HG02973 (cell line): ENCODE data around the gene FAM9C.
"Not testable (repeated sequence)": the region's sequence is repeated elsewhere in the genome, so short reads cannot be mapped to it uniquely, and the experiment has no call there.

Experiments used
- ATAC-seq: cut with Tn5 transposase; IDR thresholded peaks from one replicate; pipeline ENCODE4 v1.9.1; 2021; ENCODE audit warnings: moderate library complexity; ENCODE audit not compliant: unreplicated experiment

FAM9C gene

DNA sequence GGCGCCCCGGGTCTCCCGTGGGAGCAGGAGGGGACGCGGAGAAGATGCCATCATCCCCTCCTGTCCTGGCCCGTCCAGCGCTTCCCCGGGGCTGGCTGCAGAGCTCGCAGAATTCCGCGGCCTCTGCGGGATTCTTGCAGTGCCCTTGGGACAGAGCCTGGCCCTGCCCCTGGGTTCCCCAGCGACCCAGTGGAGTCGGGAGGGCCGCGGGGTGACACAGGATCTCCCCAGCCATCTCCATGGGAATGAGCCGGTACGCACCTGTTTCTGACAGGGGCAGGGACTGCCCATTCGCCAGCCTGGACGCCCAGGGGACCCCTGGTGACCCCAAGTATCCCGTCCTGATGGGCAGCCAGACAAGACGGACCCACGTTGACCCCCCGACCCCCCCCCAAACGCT is 482 bp downstream of the FAM9C start:
- no peak for ATAC-seq

DNA sequence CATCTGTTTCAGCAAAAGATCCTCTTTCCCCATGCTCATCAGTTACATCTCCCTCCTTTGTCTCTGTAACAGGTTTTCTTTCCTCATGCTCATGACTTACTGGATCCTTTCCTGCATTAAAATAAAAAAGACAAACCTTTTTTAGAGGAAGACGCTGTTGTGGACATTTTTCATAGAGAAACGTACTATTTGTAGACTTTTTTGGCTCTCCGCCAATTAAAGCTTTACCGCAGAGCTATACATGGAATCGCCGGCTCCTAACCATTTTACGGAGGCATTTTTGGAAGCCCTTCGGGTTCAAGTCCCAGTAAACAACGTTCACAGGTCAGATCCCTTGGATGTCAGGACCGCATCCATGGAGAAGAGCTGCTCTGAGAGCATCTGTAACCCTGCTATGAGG is 1.3 kb downstream of the FAM9C start:
- no peak for ATAC-seq

DNA sequence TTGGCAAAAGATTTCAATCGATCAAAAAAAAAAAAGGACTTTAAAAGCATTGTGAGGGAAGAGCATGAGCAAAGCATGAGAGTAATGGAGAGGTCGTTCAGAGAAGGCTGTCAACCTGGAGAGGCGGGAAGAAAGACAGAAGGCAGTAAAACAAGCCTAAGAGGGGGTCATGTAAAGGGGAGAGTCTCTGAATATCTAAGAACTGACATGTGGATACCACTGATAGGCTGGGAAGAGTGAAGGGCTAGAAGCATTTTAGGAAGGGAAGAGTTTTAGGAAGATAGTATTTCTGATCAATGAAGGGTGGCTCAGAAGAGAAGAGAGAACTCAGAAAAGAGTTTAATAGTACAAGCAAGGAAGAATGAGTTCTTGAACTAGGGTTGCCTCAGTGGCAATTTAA is 7.5 kb downstream of the FAM9C start:
- ATAC-seq: no peak

DNA sequence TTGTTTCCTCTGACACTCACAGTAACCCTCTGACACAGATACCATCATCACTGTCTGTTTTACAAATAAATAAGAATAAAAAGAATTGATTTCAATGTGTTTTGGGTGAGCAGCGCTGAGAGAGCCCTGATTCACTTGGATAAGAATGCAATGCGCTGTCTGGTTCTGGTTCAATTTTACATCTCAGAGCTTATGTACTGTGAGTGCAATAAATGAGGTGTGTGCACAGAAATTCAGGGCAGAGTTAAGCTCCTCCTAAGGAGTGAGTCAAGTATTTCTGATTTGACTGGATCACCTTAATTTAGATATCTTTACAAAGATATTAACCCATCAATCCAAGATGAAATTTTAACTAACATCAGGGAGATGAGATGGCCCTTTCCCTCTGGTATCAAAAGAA is 11.2 kb downstream of the FAM9C start:
- no peak for ATAC-seq

DNA sequence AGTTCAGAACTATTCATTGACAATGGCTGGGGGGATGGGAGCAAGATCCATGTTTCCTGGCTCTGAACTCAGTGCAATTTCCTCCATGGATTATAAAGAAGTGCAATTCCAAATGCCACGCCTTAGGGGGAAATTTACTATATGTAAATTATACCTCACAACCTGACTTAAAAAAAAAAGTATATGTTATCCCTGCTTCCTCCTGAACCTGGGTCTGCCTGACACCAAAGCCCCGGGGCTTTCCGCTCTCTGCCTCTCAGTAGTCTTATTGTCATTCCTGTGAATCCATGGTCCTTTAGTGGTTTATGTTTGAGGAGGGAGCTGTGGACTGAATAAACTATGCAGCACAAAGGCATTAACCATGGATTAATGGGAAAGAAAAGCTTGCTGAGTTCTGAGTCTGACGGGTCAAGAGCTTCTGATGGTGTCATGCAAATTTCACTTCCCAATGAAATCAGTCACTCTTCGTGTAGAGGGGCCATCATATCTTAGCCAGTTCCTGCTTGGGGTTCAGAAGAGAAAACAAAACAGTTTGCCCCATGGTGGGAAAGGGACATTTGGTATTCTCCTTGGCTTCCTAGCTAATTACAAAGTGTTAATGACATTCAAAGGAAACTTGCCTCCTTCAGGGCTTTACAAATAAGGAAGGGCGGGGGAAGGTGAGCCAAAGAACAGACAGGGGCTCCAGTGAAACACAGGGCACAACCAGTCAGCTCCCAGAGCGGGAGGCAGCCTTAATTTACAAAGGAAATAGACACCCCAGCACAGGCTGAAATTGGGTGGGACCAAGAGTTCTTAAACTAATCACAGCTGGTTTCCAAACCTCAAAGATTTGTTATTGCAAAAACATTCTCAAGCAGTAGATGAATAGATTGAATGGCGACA is 14.3 kb downstream of the FAM9C start:
- ATAC-seq: no peak

DNA sequence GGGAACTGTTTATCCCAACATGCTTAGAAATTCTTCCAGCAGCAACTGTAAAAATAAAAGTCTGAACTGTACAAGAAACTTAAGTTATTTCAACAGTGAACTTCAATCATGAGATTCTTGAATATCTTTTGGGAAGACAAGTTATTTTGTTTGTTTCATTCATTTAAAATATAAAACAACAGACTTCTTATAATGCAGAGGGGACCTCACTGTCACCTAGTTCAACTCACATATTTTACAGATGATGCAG is 14.9 kb downstream of the FAM9C start:
- no peak for ATAC-seq

DNA sequence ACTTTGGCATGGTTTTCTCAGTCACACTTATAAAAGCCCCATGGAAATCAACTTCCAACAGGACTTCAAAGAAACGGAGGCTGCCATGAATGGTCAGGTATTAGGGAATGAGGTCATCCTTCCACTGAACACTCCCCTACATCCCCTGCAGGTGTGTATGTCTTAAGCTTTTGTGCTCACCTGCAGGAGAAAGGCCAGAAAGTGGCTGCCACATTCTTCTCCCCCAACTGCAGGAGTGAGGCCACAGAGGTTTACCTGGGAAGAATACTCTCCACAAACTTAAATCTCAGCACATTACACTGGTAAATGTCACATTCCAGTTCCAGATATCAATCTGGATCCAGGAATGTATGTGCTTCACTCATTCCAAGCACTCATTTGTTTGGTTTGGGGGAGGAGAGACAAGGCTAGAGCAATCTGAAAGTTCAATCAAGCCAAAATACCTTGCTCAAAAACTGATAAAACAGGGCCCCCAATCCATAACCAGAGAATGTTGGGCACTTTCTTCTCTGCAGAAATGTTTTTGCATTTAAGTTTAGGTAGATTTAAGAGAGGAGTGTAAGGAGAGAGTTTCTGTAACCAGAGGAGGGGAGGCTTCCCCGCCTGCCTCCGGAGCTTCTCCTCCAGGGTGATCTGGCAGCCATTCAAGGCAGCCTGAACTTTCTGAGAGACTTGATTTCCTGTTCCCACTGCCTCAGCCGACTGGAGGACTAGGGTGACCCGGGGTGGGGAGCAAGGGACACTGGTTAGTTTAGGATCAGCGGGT is 15.4 kb downstream of the FAM9C start:
- ATAC-seq: no peak

DNA sequence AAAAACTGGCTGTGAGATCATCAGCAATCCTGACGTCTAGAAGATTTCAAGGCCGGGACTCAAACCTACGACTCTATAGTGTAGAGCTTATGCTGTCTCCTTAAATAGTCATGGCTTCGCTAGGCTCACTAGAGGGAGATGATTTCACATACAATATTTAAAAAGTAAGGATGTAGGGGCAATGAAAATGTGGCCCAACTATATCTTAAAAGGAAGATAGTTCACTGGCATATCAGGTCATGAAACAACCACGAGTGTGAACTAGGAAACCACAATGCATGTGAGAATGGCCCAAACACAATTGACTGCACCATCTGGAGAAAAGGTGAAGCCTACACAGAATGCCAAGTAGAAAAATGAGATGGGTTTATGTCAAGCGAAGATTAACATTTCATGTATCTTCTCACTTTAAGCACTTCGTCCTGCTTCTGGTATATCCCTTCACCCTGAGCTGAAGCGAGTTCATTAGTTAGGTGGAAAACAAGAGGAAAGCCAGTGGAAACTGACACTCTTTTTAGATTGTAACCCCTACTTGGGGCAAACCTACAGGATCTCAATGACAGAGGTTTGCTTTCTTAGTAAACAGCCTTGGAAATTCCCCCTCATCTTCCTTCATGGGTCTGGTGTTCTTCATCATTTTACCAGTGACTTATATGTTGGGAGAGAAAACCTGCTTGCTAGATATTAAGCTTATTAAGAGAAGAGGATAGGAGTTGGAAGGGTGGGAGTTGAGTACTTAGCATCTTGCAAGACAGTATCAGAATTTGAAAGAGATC is 17.4 kb downstream of the FAM9C start:
- ATAC-seq: no peak

DNA sequence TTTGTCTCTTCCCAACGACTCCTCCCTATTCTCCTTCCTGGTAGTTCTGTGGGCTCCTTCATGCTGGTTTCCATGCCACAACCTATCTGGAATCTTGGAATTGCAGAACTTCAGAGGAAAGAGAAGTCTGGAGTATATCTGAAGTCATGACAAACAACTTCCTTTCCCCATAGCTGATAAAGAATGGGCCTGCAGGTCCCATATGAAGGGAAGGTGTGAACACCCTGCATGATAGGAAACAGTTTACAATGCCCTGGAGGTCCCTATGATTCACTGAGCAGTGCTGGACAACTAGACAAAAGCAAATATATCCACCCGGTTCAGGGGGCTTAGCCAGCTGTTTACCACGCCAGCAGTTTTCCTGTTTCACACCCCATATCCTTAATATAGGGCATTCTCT is 19.4 kb downstream of the FAM9C start:
- no peak for ATAC-seq

DNA sequence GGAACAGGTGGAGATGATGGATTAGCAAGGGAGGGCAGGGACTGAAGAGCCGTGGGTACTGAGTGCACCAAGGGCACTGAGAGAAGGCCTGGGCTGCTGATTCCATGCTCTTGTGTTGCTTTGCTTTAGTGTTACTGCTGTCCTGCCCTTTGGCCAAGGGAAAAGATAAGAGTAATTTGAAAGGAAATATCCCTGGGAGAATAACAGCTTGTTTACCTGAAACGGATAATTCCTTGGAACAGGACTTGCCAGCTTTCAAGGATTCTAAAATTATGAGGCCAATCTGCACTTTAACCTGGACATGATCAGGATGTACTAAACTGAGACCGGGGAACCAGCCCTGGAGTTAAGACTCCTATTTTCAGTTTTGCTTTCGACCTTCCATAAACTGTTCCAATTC is 20.4 kb downstream of the FAM9C start:
- no peak for ATAC-seq

DNA sequence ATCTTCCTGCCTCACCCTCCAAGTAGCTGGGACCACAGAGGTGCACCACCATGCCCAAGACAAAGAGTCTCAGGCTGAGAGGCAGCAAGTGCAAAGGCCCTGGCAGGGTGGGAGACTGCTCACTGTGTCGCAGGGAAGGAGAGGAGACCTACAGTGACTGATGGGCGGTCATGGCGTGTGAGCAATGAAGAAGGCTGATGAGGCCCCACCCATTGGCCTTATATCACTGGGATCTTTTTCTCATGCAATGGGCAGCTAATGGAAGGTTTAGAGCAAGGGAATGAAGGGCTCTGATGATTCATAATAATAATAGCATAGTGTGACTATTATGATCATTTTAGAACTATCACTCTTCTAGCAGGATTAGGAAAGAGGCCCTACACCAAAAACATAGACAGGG is 20.9 kb downstream of the FAM9C start:
- ATAC-seq: no peak

DNA sequence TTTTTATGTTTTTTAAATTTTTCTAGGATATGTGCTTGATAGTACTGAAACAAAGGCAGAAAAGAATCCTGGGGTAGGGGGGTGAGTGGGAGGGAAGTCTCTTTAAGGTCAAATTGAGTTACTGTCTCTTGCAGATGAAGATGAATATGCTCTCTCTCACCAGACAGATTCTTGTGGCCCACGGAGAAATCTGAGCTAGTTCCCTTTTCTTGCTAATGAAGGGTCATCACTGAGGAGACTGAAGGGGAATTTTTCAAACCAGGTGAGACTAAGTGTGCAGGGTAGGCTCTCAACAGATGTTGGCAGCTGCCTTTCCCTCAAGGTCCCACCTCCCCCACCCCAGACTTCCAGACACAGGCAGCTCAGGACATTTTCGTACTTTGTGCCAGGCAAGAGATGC is 21.5 kb downstream of the FAM9C start:
- no peak for ATAC-seq

DNA sequence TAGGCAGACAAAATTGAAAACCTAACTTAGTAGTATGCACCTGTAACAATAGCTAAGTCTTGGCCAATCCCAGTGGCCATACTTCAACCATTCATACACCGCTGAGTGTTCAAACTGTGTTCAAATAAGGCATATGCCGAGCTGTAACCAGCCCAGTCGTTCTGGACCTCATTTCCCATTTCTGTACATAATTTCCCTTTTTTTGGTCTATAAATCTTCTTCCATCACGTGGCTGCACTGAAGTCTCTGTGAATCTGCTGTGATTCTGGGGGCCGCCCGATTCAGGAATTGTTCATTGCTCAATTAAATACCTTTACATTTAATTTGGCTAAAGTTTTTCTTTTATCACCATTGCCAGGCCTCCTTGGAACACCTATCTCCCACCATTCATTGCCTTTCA is 27.7 kb downstream of the FAM9C start:
- ATAC-seq: not testable (repeated sequence)

DNA sequence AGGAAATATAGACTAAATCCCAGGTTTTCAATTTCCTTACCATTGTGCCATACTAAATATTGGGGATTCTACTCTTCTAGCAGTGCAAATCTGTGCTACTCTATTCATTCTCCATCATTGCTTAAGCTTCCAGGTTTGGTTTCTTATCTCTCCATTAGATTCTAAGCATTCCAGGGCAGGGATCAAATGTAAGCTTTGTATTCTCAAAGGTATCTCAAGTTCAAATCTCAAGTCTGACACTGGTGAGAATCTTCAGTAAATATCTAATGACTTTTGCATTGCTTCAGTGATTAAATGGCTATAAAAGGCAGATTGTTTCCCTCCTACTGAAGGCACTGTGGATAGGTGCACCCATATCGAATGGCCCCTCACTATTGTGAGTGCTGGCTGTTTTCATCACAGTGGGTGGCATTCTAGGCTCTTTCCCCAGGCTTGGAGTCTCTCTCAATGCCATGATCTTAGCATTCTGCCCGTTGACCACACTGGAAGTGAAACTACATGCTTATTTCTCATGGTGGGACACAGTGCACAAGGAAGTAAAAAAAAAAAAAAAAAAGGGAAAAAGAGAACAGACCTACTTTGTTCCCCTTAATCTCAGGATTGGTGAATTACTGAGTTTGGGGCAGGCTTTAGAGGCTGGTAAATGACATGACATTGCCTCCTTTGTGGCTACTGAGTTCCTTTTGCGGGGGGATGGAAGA is 28.7 kb downstream of the FAM9C start:
- ATAC-seq: no peak

DNA sequence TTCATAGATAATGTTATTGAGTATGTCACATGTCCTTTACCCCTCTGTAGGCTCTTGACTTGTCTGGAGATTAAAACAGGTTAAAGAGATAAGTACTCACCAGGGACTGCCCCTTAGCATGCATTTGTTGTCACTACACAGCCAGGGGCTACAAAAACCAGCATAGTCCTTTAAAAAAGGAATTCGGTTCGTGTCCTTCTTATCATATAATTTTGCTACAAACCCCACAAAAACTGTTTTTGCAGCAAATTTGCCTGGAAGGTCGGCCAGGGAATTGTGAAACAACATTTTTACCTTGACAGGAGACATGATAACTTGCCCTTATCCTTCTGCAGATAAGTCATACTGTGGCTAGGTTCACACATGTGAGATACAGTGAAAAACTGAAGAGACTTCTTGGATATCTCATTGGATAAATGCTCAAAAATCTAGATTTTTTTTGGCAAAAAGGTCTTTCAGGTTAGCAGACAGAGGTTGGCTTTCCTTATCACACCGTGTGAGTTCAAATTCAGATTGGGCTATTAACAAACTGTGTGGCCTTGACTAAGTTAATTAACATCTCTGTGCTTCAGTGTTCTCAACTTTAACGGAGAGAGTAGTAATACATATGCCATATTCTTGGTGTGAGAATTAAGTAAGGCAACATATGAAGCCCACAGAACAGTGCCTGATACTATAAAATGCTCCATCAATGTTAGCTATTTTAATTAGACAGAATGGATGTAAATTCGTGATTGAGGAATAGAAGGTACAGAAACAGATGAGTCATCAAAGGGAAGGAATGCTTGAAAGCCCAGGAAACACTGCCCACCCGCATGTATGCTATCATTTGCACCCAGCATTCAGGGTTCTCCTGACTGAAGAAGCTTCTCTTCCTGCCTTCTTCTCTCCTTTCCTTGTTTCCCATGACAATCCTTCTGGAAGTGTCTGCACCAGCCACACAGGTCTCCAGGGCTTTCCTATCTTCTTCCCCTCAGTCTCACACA is 30.0 kb downstream of the FAM9C start:
- peak; percentile 31 for ATAC-seq

DNA sequence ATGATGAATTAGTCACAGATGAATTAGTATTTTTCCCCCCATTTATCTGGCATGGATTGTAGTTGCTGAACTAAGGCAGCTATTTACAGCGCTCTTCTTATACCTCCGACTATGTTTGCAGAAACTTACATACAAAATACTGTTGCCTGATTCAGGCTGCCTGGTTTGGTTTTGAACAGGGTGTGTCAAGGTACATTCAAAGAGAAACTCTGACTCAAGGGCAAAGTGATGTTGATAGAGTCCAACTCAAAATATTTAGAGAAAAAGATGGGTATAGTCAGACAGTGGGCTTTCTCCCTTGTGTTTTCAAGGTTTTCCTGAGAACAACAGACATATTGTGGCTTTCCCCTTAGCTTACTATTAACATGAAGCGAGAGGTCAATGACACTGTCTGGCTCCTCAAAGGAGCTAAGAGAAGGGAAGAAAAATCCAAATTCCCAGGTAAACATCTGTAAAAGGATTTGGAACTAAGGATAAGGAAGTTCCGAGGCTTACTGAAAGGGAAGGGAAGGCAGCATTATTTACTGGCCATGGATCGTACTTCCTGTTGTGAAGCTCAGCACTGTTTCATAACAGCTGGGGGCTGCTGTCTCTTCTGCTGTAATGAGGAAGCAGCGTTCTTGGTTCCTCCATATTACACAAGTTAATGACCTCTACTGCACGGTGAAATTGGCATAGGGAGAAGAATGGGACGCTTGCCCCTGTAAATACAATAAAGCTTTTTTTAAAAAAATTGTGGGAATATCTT is 30.9 kb downstream of the FAM9C start:
- ATAC-seq: peak; percentile 83

DNA sequence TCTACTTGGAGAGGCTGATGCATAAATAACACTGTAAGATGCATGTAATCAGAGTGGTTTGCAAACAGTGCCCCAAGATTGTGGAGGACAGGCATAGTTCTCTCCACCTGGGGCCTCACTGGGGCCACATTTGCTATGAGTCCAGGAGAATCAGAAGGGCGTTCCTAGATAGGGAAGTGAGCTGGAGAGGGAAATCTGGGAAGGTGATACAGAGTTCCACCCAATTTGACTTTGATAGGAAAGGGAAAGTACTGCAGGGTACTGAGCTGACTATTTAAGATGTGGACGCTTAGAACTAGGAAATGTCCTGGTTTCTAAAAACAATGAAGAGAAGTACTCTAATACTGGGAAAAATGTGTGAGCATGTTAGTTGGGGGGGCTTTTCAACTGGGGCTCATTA is 33.9 kb downstream of the FAM9C start:
- no peak for ATAC-seq

DNA sequence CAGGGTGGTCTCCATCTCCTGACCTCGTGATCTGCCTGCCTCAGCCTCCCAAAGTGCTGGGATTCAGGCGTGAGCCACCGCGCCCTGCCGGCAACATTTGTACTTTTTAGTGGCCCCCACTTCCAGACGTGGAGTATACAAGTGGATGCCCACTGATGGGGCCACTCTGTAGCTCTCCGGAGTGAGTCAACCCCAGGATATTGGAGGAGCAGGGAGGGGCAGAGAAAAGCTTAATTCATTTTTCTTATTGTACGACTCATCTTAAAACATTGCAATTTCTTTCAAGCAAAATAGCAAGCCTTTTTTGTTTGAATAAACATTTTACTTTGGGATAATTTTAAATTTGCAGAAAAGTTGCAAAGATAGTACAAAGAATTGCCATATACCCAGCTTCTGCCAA is 34.6 kb downstream of the FAM9C start:
- no peak for ATAC-seq

DNA sequence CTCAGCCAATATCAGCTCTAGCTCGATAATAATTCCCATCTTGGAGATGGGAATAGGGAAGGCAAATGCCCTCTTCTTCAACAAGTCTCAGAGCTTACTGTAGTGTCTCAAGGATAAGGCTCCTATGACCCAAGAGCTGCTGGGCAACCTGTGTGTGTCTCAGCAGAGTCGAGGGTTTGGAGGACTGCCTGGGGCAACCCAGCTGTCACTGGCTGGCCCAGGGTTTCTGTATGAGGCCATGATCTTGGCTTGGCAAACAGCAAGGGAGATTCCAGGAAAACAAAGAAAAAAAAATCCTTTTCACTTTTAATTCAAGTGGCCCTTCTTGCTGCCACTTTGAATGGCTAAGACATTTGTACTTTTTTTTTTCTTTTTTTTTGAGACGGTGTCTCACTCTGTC is 35.1 kb downstream of the FAM9C start:
- ATAC-seq: no peak
